ENCODE measurements around the gene ECHDC1.

ECHDC1 gene

GRCh38 chr6:127249621-127250020 lies 93.8 kb downstream of the ECHDC1 start:
- Mint-ChIP-seq H3K36me3 (no peaks in the 10 kb centered on the region), H3K27ac (no peak overlapping the region), H3K9me3 (no peaks in the 10 kb centered on the region), H3K4me1 (no peaks in the 10 kb centered on the region), H3K27me3 (peaks cover 19 to 25% of the 10 kb centered on the region in 2 donors), H3K4me3 (no peak overlapping the region)
- DNase-seq, result no peak
- no peak for ATAC-seq (replicated peaks)

GRCh38 chr6:127247114-127248096 lies 96.0 kb downstream of the ECHDC1 start:
- ATAC-seq (replicated peaks), result no peak
- Mint-ChIP-seq H3K27me3 (peaks cover 13 to 25% of the 10 kb centered on the region in 2 donors), H3K27ac (no peak overlapping the region), H3K4me3 (no peak overlapping the region), H3K9me3 (no peaks in the 10 kb centered on the region), H3K4me1 (no peaks in the 10 kb centered on the region), H3K36me3 (no peaks in the 10 kb centered on the region)
- DNase-seq, result no peak

- DNase-seq (no peak), ATAC-seq (replicated peaks) (no peak)
- H3K27me3 Mint-ChIP-seq, result peaks cover 17 to 25% of the 10 kb centered on the region in 2 donors
- no peaks in the 10 kb centered on the region for H3K4me1 Mint-ChIP-seq
- no peaks in the 10 kb centered on the region for H3K36me3 Mint-ChIP-seq
- H3K4me3 Mint-ChIP-seq, result no peak overlapping the region
- H3K27ac Mint-ChIP-seq, result no peak overlapping the region
- H3K9me3 Mint-ChIP-seq, result no peaks in the 10 kb centered on the region
Measured at GRCh38 chr6:127243501-127243900, 99.9 kb downstream of the ECHDC1 start.

All from stimulated activated naive B cell treated with anti-CD40 and anti-IgM and Interleukin-4, amounts not matched to agents 10 μg/mL and 1 μg/mL and 100 μg/mL, for 72 hours (primary cell).